HCT116 (cell line): ENCODE measurements around the gene SMTN.
"Not testable (repeated sequence)": the region's sequence is repeated elsewhere in the genome, so short reads cannot be mapped to it uniquely, and the experiment has no call there.

Source experiments
- CBX3 ChIP-seq: IDR thresholded peaks from 2 replicates; pipeline ENCODE4 v1.6.1; 2012; ENCODE audit warnings: low read depth
- EZH2 ChIP-seq: fragments of 200-600 bp; sonication (generic); IDR thresholded peaks from 2 replicates; pipeline ENCODE4 v1.6.1; 2017; ENCODE audit warnings: antibody characterized with exemption, mixed run types
- EZH2phosphoT487 ChIP-seq: fragments of 200-600 bp; IDR thresholded peaks from 2 replicates; pipeline ENCODE4 v1.6.1; 2018; ENCODE audit warnings: antibody characterized with exemption, borderline replicate concordance
- POLR2A ChIP-seq: IDR thresholded peaks from 2 replicates; pipeline ENCODE4 v1.7.0; 2011; ENCODE audit warnings: borderline replicate concordance; ENCODE audit not compliant: insufficient read depth, insufficient read length; ENCODE audit errors: extremely low read depth
- RAD21 ChIP-seq: IDR thresholded peaks from 2 replicates; pipeline ENCODE4 v1.6.1; 2012; ENCODE audit warnings: low read depth, mild to moderate bottlenecking
- SIN3A ChIP-seq: IDR thresholded peaks from 2 replicates; pipeline ENCODE4 v1.6.1; 2012; ENCODE audit warnings: low read depth
- TF ChIP-seq, protein P1 (sequence below), 3 experiments: fragments of 200-600 bp in 1 of 3; sonication (generic) in 1 of 3; IDR thresholded peaks in 2 of 3; conservative IDR thresholded peaks in 1 of 3; 2 replicates each; pipeline ENCODE4 v1.5.1; 2012 to 2017; ENCODE audit warnings: low read depth in 2 of 3, low read length in 2 of 3, antibody characterized with exemption in 1 of 3, borderline replicate concordance in 1 of 3, control low read depth in 1 of 3, mild to moderate bottlenecking in 1 of 3, mixed read lengths in 1 of 3, mixed run types in 1 of 3, moderate library complexity in 1 of 3; ENCODE audit not compliant: insufficient read depth in 1 of 3

DNA sequence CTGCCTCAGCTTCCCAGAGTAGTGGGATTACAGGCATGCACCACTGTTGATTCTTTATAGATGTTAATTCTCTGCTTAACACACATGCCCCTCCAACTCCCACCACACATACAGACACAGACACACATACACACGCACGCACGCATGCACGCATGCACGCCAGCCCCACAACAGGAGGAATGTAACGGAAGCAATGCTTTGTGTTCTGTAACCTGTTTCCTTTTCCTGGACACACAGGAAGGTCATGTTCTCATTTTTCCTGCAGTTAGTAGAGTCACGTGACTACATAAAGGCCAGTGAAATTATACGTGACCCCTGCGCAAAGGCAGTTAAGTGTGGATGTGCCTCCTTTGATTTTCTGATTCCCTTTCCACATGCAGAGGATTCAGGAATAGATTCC, 8.0 kb upstream of the SMTN start:
- TF ChIP-seq EZH2, EZH2phosphoT487, RAD21, SIN3A, CBX3, POLR2A: not testable (repeated sequence)
- TF ChIP-seq, protein P1, sequence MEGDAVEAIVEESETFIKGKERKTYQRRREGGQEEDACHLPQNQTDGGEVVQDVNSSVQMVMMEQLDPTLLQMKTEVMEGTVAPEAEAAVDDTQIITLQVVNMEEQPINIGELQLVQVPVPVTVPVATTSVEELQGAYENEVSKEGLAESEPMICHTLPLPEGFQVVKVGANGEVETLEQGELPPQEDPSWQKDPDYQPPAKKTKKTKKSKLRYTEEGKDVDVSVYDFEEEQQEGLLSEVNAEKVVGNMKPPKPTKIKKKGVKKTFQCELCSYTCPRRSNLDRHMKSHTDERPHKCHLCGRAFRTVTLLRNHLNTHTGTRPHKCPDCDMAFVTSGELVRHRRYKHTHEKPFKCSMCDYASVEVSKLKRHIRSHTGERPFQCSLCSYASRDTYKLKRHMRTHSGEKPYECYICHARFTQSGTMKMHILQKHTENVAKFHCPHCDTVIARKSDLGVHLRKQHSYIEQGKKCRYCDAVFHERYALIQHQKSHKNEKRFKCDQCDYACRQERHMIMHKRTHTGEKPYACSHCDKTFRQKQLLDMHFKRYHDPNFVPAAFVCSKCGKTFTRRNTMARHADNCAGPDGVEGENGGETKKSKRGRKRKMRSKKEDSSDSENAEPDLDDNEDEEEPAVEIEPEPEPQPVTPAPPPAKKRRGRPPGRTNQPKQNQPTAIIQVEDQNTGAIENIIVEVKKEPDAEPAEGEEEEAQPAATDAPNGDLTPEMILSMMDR (IDR thresholded peaks at IDR 0.05 in 2 of 3, conservative IDR thresholded peaks at IDR 0.05 in 1 of 3; ENCODE audit: borderline replicate concordance in 1 of 3, insufficient read depth in 1 of 3, low read depth in 2 of 3, low read length in 2 of 3): not testable (repeated sequence)
